Measurements from ENCODE around the gene SOWAHA. TPM values are rescaled to one million over a fixed set of nuclear protein-coding genes. Genes with fewer than 3 reads are reported as not detected.
A peak's percentile ranks its signal among the peaks of the same experiment; 100 is the strongest.

Gene SOWAHA
- total and polyA plus RNA-seq, 2 of the 4 experiments (the other 2 are of a cell fraction) = 0.03 TPM; not detected in 1

GRCh38 chr5:132787076-132787475, 26.0 kb upstream of the SOWAHA start:
- H2AK5ac ChIP-seq (ENCODE audit: low read depth, low read length) = peak overlapping the region; percentile 27; the same call in 1 of the 2 replicates
- 0 out of 2 replicates have a peak overlapping the region, but pooled peaks have one; percentile 3 for H2BK120ac ChIP-seq (ENCODE audit: low read depth, low read length)
- H4K5ac ChIP-seq (ENCODE audit: low read depth, low read length) = no peak overlapping the region; the same call in 1 of the 2 replicates
- H4K20me1 ChIP-seq (ENCODE audit: insufficient read depth, low read length) = no peaks in the 10 kb centered on the region
- no TSS peak for BruUV-seq (replicated peaks)
- H4K91ac ChIP-seq (ENCODE audit: insufficient read depth, low read depth, low read length) = no peak overlapping the region
- no peak overlapping the region for H3K27ac ChIP-seq (ENCODE audit: insufficient read depth, low read length)
- POLR2A ChIA-PET (ENCODE audit: unreplicated experiment) = no interaction called here
- no peak overlapping the region for H3K4me3 ChIP-seq (ENCODE audit: insufficient read depth, low read depth, low read length)
- H2BK20ac ChIP-seq (ENCODE audit: low read depth, low read length) = no peak overlapping the region
- no peak overlapping the region for H4K8ac ChIP-seq (ENCODE audit: low read depth in 2 of 2, low read length in 2 of 2)
- H2AFZ ChIP-seq (replicated peaks; ENCODE audit: low read length, poor library complexity) = no peak overlapping the region
- H2AK9ac ChIP-seq (replicated peaks; ENCODE audit: low read depth, low read length, poor library complexity) = no peak overlapping the region
- H3K9ac ChIP-seq (ENCODE audit: low read depth, low read length) = no peak overlapping the region
- no peaks in the 10 kb centered on the region for H3K36me3 ChIP-seq (ENCODE audit: control insufficient read depth, insufficient read depth, low read length)
- in situ Hi-C loops (cut with MboI; ENCODE audit: low sequenced_read_pairs) = no loop called here
- no peaks in the 10 kb centered on the region; the same call in 1 of the 2 replicates for H3K9me1 ChIP-seq (ENCODE audit: insufficient read depth, low read length)
- no CpG with 5 or more reads among the region's 1 CpG for WGBS, 2 experiments (ENCODE audit: extremely low coverage in 2 of 2, insufficient read length in 1 of 2)
- CTCF ChIA-PET = no interaction called here
- peaks cover 10% of the 10 kb centered on the region for H3K4me1 ChIP-seq (ENCODE audit: control insufficient read depth, insufficient read depth, low read length)
- no peak overlapping the region for H3K23ac ChIP-seq (ENCODE audit: low read depth, low read length)
- H2BK15ac ChIP-seq (ENCODE audit: low read depth, low read length) = peak overlapping the region; percentile 4; the same call in 1 of the 3 replicates
- peak; percentile 66 for ATAC-seq (ENCODE audit: low read depth)
- peak overlapping the region; percentile 58; the same call in 1 of the 2 replicates for H3K4ac ChIP-seq (ENCODE audit: low read depth, low read length)
- peak overlapping the region; percentile 18; the same call in 1 of the 2 replicates for H3K18ac ChIP-seq (ENCODE audit: low read depth, low read length)
- H3K9me3 ChIP-seq (ENCODE audit: control insufficient read depth, insufficient read depth, low read length) = no peaks in the 10 kb centered on the region
- H3K79me1 ChIP-seq (ENCODE audit: low read depth in 1 of 2, low read length in 2 of 2) = no peaks in the 10 kb centered on the region
- peaks cover 3% of the 10 kb centered on the region; the same call in 1 of the 2 replicates for H3K27me3 ChIP-seq (ENCODE audit: control insufficient read depth, insufficient read depth, low read length)
- TF ChIP-seq MXI1 (IDR thresholded peaks at IDR 0.05; ENCODE audit: borderline replicate concordance, low read depth, low read length) (no peak), USF2 (IDR thresholded peaks at IDR 0.05; ENCODE audit: low read depth, low read length) (no peak), NFE2L2 (IDR thresholded peaks at IDR 0.05; ENCODE audit: low read depth, low read length) (no peak), RCOR1 (IDR thresholded peaks at IDR 0.05; ENCODE audit: insufficient replicate concordance, low read length) (no peak), CHD1 (IDR thresholded peaks at IDR 0.05; ENCODE audit: low read depth, low read length) (no peak), CTCF (conservative IDR thresholded peaks at IDR 0.05; ENCODE audit: low read depth, low read length) (no peak), FOS (IDR thresholded peaks at IDR 0.05; ENCODE audit: low read depth, low read length) (no peak), SMC3 (IDR thresholded peaks at IDR 0.05; ENCODE audit: low read depth, low read length) (no peak), RFX5 (IDR thresholded peaks at IDR 0.05; ENCODE audit: low read depth, low read length) (no peak), BHLHE40 (IDR thresholded peaks at IDR 0.05; ENCODE audit: low read depth, low read length) (no peak), CEBPB (IDR thresholded peaks at IDR 0.05; ENCODE audit: low read depth, low read length) (no peak), MAFK (IDR thresholded peaks at IDR 0.05; ENCODE audit: low read depth, low read length) (no peak), ELK1 (IDR thresholded peaks at IDR 0.05; ENCODE audit: borderline replicate concordance, low read depth, low read length) (no peak), POLR2A (IDR thresholded peaks at IDR 0.05; ENCODE audit: low read depth, low read length) (no peak), MAZ (IDR thresholded peaks at IDR 0.05; ENCODE audit: borderline replicate concordance, low read depth, low read length) (no peak)
- H3K14ac ChIP-seq (replicated peaks; ENCODE audit: low read depth, low read length) = peak overlapping the region; percentile 8
- no peak overlapping the region for H3K56ac ChIP-seq (ENCODE audit: extremely low read depth, insufficient read depth, low read length)
- dilution Hi-C loops (cut with HindIII; ENCODE audit: low sequenced_read_pairs, unreplicated experiment) = no loop called here
- intact Hi-C loops (cut with micrococcal nuclease) = no loop called here
- 0 out of 2 replicates have a peak overlapping the region, but pooled peaks have one; percentile 16 for H3K4me2 ChIP-seq (ENCODE audit: low read depth, low read length)
- DNase-seq = peak; percentile 66
- no peak overlapping the region for H2BK5ac ChIP-seq (ENCODE audit: low read depth, low read length, poor library complexity, severe bottlenecking)
